Measurements from ENCODE around the gene AFF3. TPM values are rescaled to one million over a fixed set of nuclear protein-coding genes. Genes with fewer than 3 reads are reported as not detected.
A peak's percentile ranks its signal among the peaks of the same experiment; 100 is the strongest.

The AFF3 gene
- total and polyA plus RNA-seq, 12 donors = 0.39 to 16.9 (median 7.0) TPM

DNA sequence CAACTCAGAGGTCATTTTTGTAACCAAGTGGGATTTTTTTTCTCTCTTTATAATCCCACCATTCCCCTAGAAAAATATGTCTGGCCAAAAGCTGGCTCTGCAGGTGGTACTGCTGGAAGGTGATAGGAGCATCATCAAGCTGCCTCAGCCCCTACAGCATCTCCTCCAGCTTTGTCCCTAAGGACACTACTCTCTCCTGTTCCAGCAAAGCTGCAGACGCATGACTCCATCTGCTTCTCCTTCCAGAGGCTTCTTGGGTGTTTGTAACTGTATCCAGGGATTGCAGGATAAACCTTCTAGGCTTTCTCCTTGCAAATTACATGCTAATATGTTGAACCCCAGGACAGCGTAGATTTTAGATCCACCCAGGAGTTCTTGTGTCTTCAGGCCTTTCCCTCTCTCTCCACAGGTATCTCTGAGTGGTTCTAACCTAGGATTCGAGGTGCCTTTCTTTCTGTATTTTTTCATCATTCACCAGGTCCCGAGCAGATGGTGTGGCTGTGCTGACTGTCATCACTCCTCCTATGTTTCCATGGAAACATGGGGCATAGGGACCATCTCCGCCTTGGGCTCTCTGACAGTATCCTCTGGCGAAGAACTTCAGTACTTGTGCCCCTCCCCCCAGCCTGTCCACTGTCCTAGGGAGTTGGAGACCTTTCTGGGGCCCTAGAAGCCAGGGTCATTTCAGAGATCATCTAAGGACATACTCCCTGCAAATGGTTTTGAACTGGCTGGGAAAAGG is 34.3 kb downstream of the AFF3 start:
- H3K27ac ChIP-seq = no peak overlapping the region
- H3K36me3 ChIP-seq = no peaks in the 10 kb centered on the region
- H3K4me1 ChIP-seq = peaks cover 0 to 18% (median 7%) of the 10 kb centered on the region in 9 donors
- H3K9me3 ChIP-seq = no peaks in the 10 kb centered on the region
- peak in 1 of 8 donors; percentile 15 for ATAC-seq
- intact Hi-C loops (cut with DNase I) = no loop called here
- WGBS, 2 donors = 80 to 89% methylated on average over 6 of the region's 6 CpGs
- TF ChIP-seq, protein P1, sequence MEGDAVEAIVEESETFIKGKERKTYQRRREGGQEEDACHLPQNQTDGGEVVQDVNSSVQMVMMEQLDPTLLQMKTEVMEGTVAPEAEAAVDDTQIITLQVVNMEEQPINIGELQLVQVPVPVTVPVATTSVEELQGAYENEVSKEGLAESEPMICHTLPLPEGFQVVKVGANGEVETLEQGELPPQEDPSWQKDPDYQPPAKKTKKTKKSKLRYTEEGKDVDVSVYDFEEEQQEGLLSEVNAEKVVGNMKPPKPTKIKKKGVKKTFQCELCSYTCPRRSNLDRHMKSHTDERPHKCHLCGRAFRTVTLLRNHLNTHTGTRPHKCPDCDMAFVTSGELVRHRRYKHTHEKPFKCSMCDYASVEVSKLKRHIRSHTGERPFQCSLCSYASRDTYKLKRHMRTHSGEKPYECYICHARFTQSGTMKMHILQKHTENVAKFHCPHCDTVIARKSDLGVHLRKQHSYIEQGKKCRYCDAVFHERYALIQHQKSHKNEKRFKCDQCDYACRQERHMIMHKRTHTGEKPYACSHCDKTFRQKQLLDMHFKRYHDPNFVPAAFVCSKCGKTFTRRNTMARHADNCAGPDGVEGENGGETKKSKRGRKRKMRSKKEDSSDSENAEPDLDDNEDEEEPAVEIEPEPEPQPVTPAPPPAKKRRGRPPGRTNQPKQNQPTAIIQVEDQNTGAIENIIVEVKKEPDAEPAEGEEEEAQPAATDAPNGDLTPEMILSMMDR (IDR thresholded peaks at IDR 0.05) = no peak
- peaks cover 0 to 40% (median 18%) of the 10 kb centered on the region in 7 donors for H3K27me3 ChIP-seq
- no peak for DNase-seq
- H3K4me3 ChIP-seq = no peak overlapping the region

DNA sequence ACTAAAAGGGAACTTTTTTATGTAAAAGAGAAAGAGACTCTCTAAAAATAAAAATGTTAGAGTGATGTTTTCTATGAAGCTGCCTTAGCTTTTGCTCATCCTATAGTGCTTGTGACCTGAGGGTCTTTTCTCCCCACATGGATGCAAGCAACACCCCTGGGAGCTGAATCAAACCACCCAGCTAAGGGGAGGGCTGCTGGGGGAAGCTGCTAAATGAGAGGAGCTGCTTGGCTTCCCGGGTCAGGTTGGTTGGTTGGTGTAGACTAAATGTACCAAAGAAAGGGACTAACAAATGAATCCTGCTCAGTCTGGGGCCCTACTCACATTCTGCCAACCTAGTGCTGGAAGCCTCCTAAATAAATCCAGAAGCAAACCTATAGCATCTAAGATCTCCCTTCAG is 35.0 kb downstream of the AFF3 start:
- H3K9me3 ChIP-seq = no peaks in the 10 kb centered on the region
- intact Hi-C loops (cut with DNase I) = no loop called here
- peak overlapping the region in 1 of 10 donors; percentile 14 for H3K27ac ChIP-seq
- H3K4me3 ChIP-seq = no peak overlapping the region
- no peaks in the 10 kb centered on the region for H3K36me3 ChIP-seq
- WGBS, 2 donors = 76 to 80% methylated on average over 1 of the region's 1 CpG
- TF ChIP-seq, protein P1 (IDR thresholded peaks at IDR 0.05) = no peak
- ATAC-seq (no peak), DNase-seq (no peak)
- peaks cover 0 to 18% (median 7%) of the 10 kb centered on the region in 9 donors for H3K4me1 ChIP-seq
- peaks cover 0 to 40% (median 18%) of the 10 kb centered on the region in 7 donors for H3K27me3 ChIP-seq

DNA sequence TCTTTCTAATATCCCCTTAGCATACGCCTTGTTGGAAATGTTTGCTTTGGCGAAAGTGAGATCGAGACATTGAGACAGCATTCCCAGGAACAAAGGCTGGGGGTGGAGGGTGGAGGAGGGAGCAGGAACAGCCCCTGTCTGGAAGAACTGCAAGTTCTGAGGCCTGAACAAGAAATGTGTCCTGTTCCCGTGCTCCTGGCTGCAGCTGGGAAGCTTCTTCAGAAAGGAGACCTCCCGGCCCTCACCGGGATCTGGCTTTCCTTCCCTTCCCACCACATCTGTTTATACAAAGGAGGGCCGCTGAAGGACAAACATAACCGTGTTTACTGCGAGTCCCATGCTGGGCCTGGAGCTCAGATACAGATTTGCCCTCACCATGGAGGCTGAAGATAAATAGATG is 35.9 kb downstream of the AFF3 start:
- peak overlapping the region in 1 of 10 donors; percentile 19 for H3K27ac ChIP-seq
- H3K4me3 ChIP-seq = peak overlapping the region in 2 of 10 donors; percentile 63 to 70
- H3K4me1 ChIP-seq = peaks cover 0 to 18% (median 7%) of the 10 kb centered on the region in 9 donors
- no peaks in the 10 kb centered on the region for H3K36me3 ChIP-seq
- DNase-seq = no peak
- 62 to 64% methylated on average over 9 of the region's 9 CpGs for WGBS, 2 donors
- H3K27me3 ChIP-seq = peaks cover 0 to 40% (median 14%) of the 10 kb centered on the region in 7 donors
- ATAC-seq = peak in 3 of 8 donors; percentile 26 to 82 (median 48)
- no peaks in the 10 kb centered on the region for H3K9me3 ChIP-seq
- intact Hi-C loops (cut with DNase I) = no loop called here
- TF ChIP-seq, protein P1 (IDR thresholded peaks at IDR 0.05) = no peak

DNA sequence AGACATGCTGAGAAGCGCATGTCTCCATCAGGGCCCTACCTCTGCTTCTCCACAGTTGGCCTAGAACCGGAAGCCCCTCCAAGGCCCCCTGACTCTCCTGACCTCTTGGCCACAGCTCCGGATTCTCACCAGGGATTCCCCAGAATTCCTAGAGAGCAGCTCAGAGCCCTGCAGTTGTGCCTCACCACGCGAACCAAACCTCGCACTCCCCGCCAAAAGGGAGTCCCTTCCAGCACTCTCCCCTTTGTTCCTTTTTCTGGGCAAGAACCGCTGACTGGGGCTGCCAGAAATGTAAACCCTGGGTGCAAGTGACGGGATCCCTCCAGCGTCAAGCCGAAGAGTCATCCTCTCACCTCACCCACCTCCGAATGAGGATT is 36.7 kb downstream of the AFF3 start:
- WGBS, 2 donors = 45 to 63% methylated on average over 12 of the region's 12 CpGs
- DNase-seq = no peak
- Histone ChIP-seq H3K36me3 (no peaks in the 10 kb centered on the region), H3K4me3 (peak overlapping the region; percentile 22 to 85 (median 63)), H3K27ac (peak overlapping the region in 4 of 10 donors; percentile 9 to 61 (median 42)), H3K27me3 (peaks cover 0 to 34% (median 11%) of the 10 kb centered on the region in 7 donors), H3K9me3 (no peaks in the 10 kb centered on the region), H3K4me1 (peaks cover 0 to 18% (median 7%) of the 10 kb centered on the region in 9 donors)
- ATAC-seq = peak in 3 of 8 donors; percentile 17 to 34 (median 34)
- intact Hi-C loops (cut with DNase I) = no loop called here
- TF ChIP-seq, protein P1 (IDR thresholded peaks at IDR 0.05) = no peak
